ENCODE measurements around the gene LIMS1.
"Not testable (repeated sequence)": the region's sequence is repeated elsewhere in the genome, so short reads cannot be mapped to it uniquely, and the experiment has no call there.

Gene LIMS1

DNA sequence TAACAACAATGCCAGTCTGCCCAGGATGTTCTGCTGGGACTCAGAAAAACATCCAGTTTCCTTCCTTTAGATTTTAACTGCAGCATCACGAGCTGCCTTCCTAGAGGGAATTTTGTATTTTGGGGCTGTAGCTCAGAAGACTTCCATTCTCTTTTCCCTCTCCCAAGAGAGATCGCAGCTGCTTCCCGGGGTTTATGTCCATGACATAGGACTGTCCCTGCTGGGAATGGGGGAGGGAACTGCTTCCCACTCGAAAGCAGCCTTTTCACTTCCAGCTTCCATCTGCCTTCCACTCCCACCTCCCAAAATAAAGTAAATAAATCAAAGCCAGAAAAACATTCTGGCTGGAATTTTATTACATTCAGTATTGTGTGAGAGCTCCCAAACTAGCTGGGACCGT lies 52.4 kb downstream of the LIMS1 start:
- no peak for DNase-seq (ENCODE audit: low spot score)

DNA sequence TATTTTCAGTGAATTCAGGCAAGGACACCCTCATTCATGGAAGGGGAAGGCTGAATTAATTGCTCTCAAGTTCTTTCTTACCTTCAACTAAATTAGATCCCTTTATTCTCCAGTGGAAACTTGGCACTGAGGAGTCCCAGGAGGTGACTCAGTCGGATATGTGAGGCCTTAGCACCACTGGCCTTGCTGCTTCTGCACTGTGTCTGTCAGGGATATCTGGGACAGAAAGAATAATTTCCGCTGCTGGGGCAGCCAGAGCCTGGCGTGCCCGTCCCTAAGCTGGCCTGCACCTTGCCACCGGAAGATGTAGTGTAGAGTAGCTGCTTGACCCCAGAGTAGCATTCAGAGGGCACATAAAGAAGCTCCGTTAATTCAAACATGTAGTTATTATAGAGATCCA lies 53.4 kb downstream of the LIMS1 start:
- DNase-seq (ENCODE audit: low spot score) = no peak

DNA sequence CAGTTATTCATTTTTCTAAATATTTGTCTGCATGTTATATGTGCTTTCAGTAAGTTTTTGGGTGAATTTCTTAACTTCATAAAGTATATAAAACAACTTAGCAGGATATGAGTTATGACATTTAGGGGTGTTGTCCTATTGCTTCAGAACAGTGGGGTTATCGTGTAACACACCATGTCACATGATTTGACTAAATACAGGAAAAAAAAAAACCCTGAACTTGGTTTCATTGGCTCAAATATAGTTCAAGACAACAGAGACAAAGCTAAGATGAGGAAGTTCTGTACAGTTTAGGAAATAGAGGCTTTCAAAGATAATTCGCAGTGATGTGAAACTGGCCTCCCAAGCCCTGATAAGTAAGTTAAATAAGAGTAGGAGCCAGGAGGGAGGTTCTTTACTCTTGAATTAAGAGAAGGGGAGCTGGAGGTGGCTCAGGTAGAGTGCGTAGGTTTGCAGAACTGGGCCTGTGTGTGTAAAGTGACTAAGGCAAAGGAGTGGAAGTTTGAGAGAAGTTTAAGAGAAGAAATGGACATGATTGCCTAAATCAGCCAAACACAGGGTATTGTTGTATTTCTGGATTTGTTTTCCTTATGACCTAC lies 53.9 kb downstream of the LIMS1 start:
- no peak for DNase-seq (ENCODE audit: low spot score)

DNA sequence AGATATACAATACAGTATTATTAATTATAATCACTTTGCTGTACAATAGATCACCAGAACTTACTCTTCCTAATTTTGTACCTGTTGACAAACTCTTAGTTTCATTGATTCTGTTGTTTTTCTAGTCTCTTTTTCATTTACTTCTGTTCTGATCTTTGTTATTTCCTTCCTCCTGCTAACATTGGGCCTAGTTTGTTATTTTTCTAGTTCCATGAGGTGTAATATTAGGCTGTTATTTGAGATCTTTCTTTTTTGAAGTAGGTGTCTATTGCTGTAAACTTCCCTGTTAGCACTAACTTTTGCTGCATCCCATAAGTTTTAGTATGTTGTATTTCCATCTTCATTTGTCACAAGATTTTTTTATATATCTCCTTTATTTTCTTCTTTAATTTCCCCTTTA lies 55.1 kb downstream of the LIMS1 start:
- no peak for DNase-seq (ENCODE audit: low spot score)

DNA sequence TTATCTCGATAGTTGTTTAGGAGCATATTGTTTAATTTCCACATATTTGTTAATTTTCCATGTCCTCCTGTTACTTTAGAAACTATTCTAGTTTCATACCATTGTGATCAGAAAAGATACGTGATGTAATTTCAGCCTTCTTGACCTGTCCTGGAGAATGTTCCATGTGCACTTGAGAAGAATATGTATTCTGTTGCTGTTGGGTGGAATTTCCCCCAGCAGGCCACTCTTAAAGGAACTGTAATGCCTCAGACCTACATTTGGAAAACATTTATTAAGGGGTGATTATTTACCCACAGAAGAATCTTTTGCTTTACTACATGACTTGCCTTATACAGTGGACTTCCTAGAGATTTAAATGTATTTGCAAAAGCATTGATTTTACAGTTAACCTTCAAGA lies 55.5 kb downstream of the LIMS1 start:
- DNase-seq (ENCODE audit: low spot score) = no peak

DNA sequence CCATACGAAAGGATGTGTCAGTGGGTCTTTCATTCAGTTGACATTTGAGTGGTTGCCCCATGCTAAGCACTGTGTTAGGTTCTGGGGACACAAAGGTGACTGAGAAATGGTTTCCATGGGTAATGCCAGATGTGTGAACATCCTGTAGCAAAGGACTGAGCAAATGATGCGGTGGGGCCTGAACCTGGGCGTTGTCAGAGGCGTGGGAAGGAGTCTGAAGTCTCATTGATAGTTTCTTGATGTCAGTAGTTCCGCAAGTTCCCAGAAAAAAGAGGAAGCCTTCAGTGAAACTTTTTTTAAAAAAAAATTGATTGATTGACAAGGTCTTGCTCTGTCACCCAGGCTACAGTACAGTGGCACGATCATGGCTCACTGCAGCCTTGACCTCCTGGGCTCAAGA lies 56.9 kb downstream of the LIMS1 start:
- DNase-seq (ENCODE audit: low spot score) = no peak

DNA sequence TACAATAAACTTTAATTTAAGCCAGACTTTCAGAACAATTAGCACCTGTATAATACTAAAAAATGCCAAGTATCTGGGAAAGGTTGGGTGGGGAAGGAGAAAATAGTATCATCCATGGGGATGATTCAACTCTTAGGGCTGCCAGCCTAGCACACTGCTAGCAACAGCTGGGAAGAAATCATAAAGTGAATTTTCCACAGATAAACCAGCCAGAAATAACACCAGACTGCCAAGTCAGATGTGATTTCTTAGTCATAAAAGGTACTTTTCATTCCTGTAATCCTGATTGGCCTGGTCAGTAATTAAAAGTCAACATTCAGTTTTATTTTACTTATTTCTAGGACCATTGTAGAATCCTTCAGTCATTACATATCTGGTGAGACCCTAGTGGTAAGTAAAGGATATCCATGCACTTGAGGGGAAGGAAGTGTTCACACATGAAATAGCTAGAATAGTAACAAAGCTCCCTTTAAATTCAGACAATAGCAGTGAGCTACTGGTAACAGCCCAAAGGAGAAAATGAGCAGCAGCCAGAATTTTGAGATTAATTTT lies 59.4 kb downstream of the LIMS1 start:
- no peak for DNase-seq (ENCODE audit: low spot score)

DNA sequence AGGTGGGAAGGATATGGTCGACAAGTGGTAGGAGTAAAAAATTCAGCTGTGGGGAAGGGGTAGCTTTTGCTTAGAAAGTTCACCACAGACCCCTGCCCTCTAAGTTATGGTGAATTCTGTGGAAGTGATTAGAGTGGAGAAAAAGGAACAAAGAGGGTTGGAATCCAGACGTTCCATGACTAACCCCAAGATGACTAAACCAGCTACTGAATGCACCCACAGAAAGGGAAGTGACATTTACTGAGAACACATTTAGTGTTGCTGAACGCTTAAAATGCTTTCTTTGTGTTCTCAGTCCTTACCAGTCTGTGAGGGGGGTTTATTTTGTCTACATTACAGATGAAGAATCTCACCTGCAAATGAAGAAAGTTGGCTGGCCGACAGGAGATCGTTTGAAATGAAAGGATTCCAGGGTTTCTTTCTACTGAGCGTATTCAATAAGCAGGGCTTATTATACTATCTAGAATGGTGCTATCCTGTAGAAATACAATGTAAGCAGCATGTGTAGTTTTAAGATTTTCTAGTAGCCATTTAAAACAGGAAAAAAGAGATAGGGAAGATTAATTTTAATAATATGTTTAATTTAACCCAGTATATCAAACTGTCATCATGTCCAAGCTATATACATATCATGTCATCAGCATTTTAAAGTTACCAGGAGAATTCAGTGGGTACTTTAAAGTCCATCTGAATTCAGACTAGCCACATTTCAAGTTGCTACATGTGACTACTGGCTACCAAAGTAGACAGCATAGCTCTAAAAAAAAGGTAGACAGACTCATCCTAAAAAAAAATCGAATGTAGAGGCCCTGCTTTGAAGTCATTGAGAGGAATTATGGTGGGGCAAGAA lies 60.1 kb downstream of the LIMS1 start:
- no peak for DNase-seq (ENCODE audit: low spot score)

DNA sequence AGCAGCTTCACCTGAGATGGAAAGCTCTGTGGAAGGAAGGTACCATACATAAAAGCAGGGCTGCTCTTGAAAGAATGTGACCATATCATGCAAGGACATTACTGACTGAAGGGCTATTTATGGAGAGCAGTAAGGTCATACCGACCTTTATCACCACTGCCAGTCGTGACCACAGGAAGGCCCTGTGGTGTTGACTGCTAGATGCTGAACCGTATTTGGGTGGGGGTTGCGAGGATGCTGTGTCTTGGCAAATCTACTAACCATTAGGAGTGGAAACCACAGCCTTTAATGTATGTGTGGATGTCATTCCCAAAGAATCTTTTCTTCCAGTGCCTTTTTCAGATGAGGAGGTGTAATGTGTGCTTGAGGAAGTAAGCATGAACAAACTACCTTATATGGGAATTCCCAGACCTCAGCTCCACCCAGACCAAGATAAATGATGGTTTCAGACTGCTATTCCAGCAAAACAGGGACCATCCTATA lies 60.8 kb downstream of the LIMS1 start:
- no peak for DNase-seq (ENCODE audit: low spot score)

DNA sequence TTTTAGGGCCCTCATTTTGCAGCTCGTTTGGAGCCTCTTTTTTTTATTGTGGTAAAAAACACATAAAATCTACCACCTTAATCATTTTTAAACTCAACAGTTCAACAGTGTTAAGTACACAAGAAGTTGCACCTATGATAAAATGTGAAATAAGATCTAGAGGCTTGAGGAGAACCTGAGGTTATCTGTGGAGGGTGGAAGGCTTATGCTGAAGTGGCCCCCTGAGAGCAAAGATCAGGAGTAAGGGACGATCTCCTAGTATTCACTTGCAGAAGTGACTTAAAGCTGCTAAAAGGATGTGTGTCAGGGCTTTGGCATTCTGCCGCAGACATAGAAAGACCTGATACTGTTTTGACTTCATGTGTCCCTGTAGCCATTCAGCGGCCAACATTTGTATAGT lies 61.5 kb downstream of the LIMS1 start:
- not testable (repeated sequence) for DNase-seq (ENCODE audit: low spot score)

DNA sequence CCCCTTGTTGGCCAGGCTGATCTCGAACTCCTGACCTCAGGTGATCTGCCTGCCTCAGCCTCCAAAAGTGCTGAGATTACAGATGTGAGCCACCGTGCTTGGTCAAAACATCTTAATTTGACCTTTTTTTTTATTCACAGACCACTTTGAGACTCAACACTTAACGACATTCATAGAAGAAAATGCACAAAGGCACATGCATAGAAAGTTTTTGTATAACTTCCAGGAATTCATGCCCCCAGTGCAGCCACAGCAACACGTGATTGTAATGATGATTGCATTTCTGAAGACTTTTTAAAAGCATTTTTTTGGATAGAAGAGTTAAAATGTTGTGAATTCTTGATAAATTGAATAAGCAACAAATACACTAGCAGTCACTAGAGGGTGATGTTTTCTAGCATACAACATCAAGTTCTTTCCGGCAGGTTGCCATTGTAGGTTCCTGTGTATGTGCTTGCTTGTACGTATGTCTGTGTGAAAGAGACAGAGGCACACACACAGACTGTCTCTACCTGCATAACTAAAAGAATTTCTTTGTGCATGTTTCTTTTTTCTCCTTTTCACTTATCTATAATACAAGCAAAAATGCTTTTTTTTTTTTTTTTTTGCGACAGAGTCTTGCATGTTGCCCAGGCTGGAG lies 63.0 kb downstream of the LIMS1 start:
- not testable (repeated sequence) for DNase-seq (ENCODE audit: low spot score)

DNA sequence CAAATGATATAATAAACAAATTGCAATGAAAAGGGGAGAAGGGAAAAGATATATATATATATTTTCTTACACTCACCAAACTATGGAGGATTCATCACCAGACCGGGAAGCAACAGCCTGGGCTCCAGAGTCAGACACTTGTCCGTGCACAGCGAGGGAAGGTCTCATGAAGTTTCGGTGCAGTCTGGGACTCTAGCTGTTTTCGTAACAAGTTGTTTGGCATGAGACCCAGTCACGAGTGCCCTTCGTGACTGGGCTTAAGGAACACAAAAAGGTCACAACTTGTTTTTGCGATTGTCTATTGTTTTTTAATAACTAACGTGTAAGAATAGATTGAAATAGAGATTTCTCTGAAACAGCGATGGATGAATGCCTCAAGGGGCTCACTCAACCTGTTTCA lies 66.9 kb downstream of the LIMS1 start:
- not testable (repeated sequence) for DNase-seq (ENCODE audit: low spot score)

DNA sequence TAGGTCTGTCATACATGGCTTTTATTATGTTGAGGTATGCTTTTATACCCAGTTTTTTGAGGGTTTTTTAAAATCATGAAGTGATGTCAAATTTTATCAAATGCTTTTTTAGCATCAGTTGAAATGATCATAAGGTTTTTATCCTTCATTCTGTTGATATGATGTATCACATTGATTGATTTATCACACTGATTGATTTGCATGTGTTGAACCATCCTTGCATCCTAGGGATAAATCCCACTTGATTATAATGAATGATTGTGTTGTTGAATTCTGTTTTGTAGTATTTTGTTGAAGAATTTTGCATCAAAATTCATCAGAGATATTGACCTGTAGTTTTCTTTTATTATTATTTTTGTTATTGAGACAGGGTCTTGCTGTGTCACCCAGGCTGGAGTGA lies 68.2 kb downstream of the LIMS1 start:
- no peak for DNase-seq (ENCODE audit: low spot score)

DNA sequence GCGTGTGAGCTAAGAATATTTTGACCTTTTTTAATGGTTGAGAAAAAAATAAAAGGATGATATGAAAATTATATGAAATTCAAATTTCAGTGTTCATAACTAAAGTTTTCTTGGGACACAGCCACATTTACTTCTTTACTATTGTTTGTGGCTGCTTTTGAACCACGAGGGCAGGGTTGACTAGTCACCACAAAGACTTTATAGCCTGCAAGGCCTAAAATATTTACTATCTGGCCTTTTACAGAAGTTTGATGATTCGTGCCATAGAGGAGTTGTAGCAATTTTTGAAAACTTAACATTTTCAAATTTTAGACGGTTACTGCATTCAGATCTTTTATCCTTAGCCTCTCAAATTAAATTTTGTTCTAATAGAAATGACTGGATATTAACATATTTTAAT lies 69.9 kb downstream of the LIMS1 start:
- DNase-seq (ENCODE audit: low spot score) = no peak

DNA sequence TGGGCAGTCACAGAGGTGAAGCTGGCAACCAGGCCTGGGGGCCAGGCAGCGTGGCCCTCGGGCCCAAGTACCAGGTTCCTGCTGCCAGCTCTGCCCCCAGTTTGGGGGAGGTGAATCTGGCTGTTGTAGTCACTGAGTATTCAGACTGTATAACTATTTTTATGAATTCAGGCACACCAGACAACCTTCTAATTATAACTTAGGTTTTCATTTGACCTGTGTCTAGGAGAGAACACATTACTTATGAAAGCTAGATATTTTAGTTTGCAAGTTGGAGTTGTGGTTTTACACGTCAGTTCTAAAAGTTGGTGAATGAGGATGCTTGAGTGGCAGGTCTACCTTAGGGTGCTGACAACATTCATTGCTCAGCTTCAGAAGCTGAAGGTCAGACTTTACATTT lies 71.7 kb downstream of the LIMS1 start:
- no peak for DNase-seq (ENCODE audit: low spot score)

DNA sequence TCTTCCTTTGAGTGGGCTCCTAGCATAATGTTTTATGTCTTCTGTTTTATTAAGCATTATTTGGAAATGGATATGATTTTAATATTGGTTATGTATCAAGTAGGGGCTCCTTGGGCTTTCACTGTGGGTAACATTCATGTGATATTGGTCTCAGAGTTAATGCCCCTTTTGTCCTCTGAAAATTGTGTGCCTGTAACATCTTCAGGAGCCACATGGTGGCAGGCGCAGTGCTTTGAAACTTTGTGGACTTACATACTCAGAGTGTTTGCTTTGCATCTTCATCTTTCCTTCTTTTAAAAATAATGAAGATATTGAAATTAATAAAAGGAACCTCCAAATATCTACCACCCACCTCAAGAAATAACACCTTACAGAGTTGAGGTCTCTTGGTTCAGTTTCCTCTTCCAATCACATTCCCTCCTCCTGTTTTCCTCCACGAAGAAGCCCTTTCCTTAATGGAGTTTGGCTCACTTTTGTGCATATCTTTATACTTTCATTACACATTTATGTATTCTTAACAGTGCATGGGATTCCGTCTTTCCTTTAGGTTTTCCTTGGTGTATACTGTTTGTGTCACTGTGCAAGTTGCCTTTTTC lies 73.5 kb downstream of the LIMS1 start:
- no peak for DNase-seq (ENCODE audit: low spot score)

DNA sequence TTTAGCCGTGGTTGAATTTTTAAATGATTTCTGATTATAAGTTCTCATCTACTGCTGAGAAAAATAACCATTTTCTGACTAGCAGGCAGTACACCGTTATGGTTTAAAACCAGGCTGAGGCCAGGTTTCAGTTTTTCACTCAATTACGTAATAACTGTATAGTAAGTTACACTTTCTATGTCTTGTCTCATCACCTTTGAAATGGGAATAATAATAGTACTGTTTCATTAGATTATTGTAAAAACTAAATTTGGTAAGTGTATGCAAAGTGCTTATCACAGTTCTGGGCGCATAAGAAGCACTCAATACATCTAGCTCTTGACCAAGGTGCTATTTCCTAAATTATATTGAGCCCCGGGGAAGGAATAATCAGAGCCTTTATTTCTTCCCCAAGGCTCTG lies 76.8 kb downstream of the LIMS1 start:
- no peak for DNase-seq (ENCODE audit: low spot score)

DNA sequence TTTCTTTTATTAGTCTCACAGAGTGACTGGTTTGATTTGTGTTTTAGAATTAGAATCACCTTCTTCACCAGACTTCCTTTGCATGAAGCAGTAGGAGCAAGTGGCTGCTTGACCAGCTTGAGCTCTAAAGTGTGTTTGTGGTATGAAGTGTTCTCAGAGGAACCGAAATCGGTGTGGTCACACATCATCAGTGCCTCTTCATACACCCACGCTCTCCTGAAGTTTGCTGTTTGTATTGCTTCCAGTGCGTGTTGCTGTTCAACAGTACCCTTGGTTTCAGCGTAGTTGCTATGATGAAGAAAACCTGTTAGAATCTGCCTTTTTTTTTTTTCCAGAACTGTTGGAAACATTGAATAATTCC lies 77.9 kb downstream of the LIMS1 start:
- no peak for DNase-seq (ENCODE audit: low spot score)

DNA sequence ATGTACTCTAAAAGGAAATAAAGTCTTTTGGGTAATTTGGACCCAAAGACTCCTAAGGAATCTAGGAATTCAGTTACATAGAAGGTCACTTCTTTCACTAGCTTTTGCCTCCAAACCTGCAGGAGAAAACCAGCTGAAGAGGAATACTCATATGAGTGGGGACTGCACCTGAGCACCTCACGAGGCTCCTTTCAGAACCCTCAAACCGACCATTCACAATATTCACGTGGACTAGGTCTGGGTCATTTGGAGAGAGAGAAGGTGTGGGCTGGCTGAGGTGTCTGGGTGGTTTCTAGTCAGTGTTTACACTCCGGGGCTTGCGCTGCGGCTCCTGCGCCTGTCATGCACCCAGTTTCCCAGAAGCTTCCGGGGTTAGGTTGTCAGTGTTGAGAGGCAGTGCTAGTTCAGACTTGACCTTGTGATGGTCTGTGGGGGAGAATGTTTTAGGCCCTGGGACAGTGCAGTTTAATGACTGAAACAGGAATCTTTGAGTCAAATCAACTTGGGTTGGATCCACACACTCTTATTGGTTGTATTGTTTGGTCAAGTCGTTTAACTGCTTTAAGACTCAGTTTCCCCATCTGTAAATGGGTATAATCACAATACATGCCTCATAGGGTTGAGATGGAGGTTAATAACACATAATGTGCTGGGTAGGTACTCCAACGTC lies 78.4 kb downstream of the LIMS1 start:
- no peak for DNase-seq (ENCODE audit: low spot score)

DNA sequence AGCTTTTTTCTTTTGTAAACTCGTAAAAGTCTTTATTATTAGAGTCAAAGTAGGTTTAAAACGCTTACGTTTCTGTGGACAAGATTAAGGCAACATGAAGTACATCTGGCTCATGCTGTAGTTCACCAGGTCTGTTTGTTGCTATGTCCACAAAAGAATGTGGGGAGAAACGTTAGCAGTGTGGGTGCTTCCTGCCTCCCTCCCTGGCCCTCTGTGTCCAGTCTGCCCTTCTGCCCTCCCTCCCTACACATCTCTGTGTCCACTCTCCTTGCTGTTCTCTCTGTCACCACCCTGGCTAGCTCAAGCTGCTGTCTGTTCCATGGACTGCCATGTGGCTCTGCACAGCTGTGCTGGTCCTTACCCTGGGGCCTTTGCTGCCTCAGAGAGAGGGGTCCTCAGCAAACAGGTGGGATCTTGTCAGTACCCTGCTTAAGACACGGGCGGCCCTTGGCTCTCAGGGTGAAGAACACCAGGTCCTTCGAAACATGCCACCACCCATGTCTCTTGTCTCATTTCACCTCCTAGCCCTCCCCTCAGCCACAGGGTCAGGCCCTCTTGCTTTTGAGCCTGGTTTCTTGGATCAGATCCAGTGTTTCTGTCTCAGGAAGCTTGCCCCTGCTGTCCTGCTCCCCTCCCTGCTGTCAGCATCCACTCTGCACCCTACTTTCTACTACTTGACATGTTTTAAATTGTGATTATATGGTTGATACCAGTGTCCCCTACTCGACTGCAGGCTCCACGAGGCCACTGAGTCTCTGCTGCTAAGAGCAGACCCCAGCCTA lies 79.2 kb downstream of the LIMS1 start:
- no peak for DNase-seq (ENCODE audit: low spot score)

DNA sequence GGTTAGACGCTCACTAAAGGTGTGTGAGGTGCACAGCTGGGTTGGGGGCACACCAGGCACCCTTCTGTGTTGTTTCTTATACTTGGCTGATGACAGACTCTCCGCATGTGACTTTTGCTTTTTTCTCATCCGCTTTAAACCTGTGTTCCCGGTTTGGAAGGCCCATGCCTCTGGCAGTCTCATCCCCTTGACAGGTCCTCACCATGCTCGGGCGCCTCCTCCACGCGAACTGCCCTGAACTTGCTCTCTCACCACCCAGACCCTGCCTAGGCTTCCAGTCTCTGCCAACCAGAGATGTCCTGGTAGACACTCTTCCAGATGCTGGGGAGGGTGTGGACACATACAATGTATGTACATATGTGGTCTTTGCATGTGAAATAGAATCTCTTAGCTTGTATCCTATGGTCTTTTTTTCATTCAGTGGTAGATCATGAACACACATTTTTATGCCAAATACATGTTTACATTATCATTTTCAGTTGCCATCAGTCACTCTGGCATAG lies 79.8 kb downstream of the LIMS1 start:
- no peak for DNase-seq (ENCODE audit: low spot score)
